IMR-90 (cell line): ENCODE results near the gene CLEC20A. TPM values are rescaled to one million over a fixed set of nuclear protein-coding genes. Genes with fewer than 3 reads are reported as not detected.

Source experiments
- ATAC-seq: fragments of 200-7000 bp; cut with Tn5 transposase; 2 replicates; pipeline ENCODE4 v1.9.1; 2020; ENCODE audit warnings: low read depth, mild to moderate bottlenecking, moderate library complexity
- BruUV-seq: library from RNA; stranded (reverse); fragments of 400-500 nt; replicated peaks from 2 replicates; lab custom pipeline; 2021; lab: Mats Ljungman, UMichigan
- CTCF ChIA-PET: fragments of 300-600 bp; formaldehyde crosslinking; extraction: SDS; loops from one replicate; lab custom pipeline; 2021; ENCODE audit warnings: antibody characterized with exemption; lab: Yijun Ruan, JAX
- POLR2A ChIA-PET: fragments of 300-600 bp; sonication (Branson Sonifier 250); formaldehyde crosslinking; loops from one replicate; lab custom pipeline; 2022; ENCODE audit warnings: antibody characterized with exemption; ENCODE audit not compliant: unreplicated experiment; lab: Charles Lee
- DNase-seq: peaks from one replicate; pipeline ENCODE4 v3.0.0; 2013
- H2AFZ ChIP-seq: replicated peaks from 2 replicates; pipeline ENCODE3; 2013; ENCODE audit warnings: low read length, mild to moderate bottlenecking; ENCODE audit not compliant: poor library complexity
- H2AK5ac ChIP-seq: 2 replicates; pipeline ENCODE4 v1.6.1; 2013; ENCODE audit warnings: low read depth, low read length, inconsistent platforms
- H2AK9ac ChIP-seq: replicated peaks from 2 replicates; pipeline ENCODE3; 2013; ENCODE audit warnings: mild to moderate bottlenecking, low read depth, low read length, moderate library complexity; ENCODE audit not compliant: poor library complexity
- H2BK120ac ChIP-seq: 2 replicates; pipeline ENCODE4 v1.6.1; 2013; ENCODE audit warnings: low read depth, low read length, inconsistent platforms
- H2BK15ac ChIP-seq: 3 replicates; pipeline ENCODE4 v1.6.1; 2013; ENCODE audit warnings: low read depth, low read length, inconsistent platforms
- H2BK20ac ChIP-seq: 2 replicates; pipeline ENCODE4 v1.6.1; 2013; ENCODE audit warnings: low read depth, mild to moderate bottlenecking, inconsistent platforms, low read length, moderate library complexity
- H2BK5ac ChIP-seq: 2 replicates; pipeline ENCODE4 v1.6.1; 2013; ENCODE audit warnings: mild to moderate bottlenecking, low read depth, low read length, inconsistent platforms; ENCODE audit not compliant: poor library complexity, severe bottlenecking
- H3K14ac ChIP-seq: replicated peaks from 2 replicates; pipeline ENCODE4 v1.6.1; 2013; ENCODE audit warnings: low read depth, low read length, inconsistent platforms
- H3K18ac ChIP-seq: 2 replicates; pipeline ENCODE4 v1.6.1; 2013; ENCODE audit warnings: low read depth, low read length, control low read depth
- H3K23ac ChIP-seq: 2 replicates; pipeline ENCODE4 v1.6.1; 2013; ENCODE audit warnings: low read depth, low read length, inconsistent platforms
- H3K27ac ChIP-seq: 2 replicates; pipeline ENCODE4 v1.5.1; 2013; ENCODE audit warnings: mild to moderate bottlenecking, control low read depth, low read length; ENCODE audit not compliant: insufficient read depth
- H3K27me3 ChIP-seq: 2 replicates; pipeline ENCODE4 v1.6.1; 2013; ENCODE audit warnings: low read length; ENCODE audit not compliant: control insufficient read depth, insufficient read depth
- H3K36me3 ChIP-seq: 2 replicates; pipeline ENCODE4 v1.6.1; 2013; ENCODE audit warnings: low read length, mixed read lengths; ENCODE audit not compliant: control insufficient read depth, insufficient read depth
- H3K4ac ChIP-seq: 2 replicates; pipeline ENCODE4 v1.6.1; 2013; ENCODE audit warnings: low read depth, low read length, inconsistent platforms
- H3K4me1 ChIP-seq: 2 replicates; pipeline ENCODE4 v1.6.1; 2013; ENCODE audit warnings: low read length, mixed read lengths; ENCODE audit not compliant: control insufficient read depth, insufficient read depth
- H3K4me2 ChIP-seq: 2 replicates; pipeline ENCODE4 v1.6.1; 2013; ENCODE audit warnings: low read depth, mild to moderate bottlenecking, control low read depth, low read length, moderate library complexity
- H3K4me3 ChIP-seq: 2 replicates; pipeline ENCODE4 v1.5.1; 2013; ENCODE audit warnings: low read depth, mild to moderate bottlenecking, control low read depth, low read length, moderate library complexity; ENCODE audit not compliant: insufficient read depth
- H3K56ac ChIP-seq: 2 replicates; pipeline ENCODE4 v1.6.1; 2013; ENCODE audit warnings: low read length, inconsistent platforms; ENCODE audit not compliant: insufficient read depth; ENCODE audit errors: extremely low read depth
- H3K79me1 ChIP-seq, 2 experiments: 2 replicates each; pipeline ENCODE4 v1.6.1; 2013; ENCODE audit warnings: low read length in 2 of 2, inconsistent platforms in 1 of 2, low read depth in 1 of 2
- H3K9ac ChIP-seq: 2 replicates; pipeline ENCODE4 v1.6.1; 2013; ENCODE audit warnings: low read depth, low read length, control low read depth
- H3K9me1 ChIP-seq: 2 replicates; pipeline ENCODE4 v1.6.1; 2013; ENCODE audit warnings: low read length, inconsistent platforms; ENCODE audit not compliant: insufficient read depth
- H3K9me3 ChIP-seq: 2 replicates; pipeline ENCODE4 v1.6.1; 2013; ENCODE audit warnings: low read length; ENCODE audit not compliant: control insufficient read depth, insufficient read depth
- H4K20me1 ChIP-seq: 2 replicates; pipeline ENCODE4 v1.6.1; 2013; ENCODE audit warnings: low read length, inconsistent platforms; ENCODE audit not compliant: insufficient read depth
- H4K5ac ChIP-seq: 2 replicates; pipeline ENCODE4 v1.6.1; 2013; ENCODE audit warnings: mild to moderate bottlenecking, low read depth, low read length, control low read depth
- H4K8ac ChIP-seq, 2 experiments: 2 replicates each; pipeline ENCODE4 v1.6.1; 2013; ENCODE audit warnings: low read depth in 2 of 2, low read length in 2 of 2, control low read depth in 1 of 2, inconsistent platforms in 1 of 2
- H4K91ac ChIP-seq: 2 replicates; pipeline ENCODE4 v1.6.1; 2013; ENCODE audit warnings: low read depth, low read length, inconsistent platforms; ENCODE audit not compliant: insufficient read depth
- CHD1 ChIP-seq: IDR thresholded peaks from 2 replicates; pipeline ENCODE4 v1.6.1; 2012; ENCODE audit warnings: low read depth, low read length, improper control_type of control experiment
- FOS ChIP-seq: fragments of 150-350 bp; IDR thresholded peaks from 2 replicates; pipeline ENCODE4 v1.6.1; 2016; ENCODE audit warnings: low read depth, low read length
- MAZ ChIP-seq: IDR thresholded peaks from 2 replicates; pipeline ENCODE4 v1.6.1; 2012; ENCODE audit warnings: low read depth, mild to moderate bottlenecking, low read length, improper control_type of control experiment, moderate library complexity, borderline replicate concordance
- MXI1 ChIP-seq: IDR thresholded peaks from 2 replicates; pipeline ENCODE4 v1.6.1; 2012; ENCODE audit warnings: low read depth, mild to moderate bottlenecking, low read length, moderate library complexity, borderline replicate concordance
- POLR2A ChIP-seq: IDR thresholded peaks from 2 replicates; pipeline ENCODE4 v1.6.1; 2012; ENCODE audit warnings: mild to moderate bottlenecking, low read depth, low read length
- RCOR1 ChIP-seq: IDR thresholded peaks from 2 replicates; pipeline ENCODE4 v1.6.1; 2012; ENCODE audit warnings: mild to moderate bottlenecking, low read length, improper control_type of control experiment; ENCODE audit not compliant: insufficient replicate concordance
- SMC3 ChIP-seq: fragments of 150-350 bp; IDR thresholded peaks from 2 replicates; pipeline ENCODE4 v1.6.1; 2016; ENCODE audit warnings: low read depth, mild to moderate bottlenecking, antibody characterized with exemption, low read length, moderate library complexity
- WGBS, 2 experiments: methylation state at CpG; one replicate each; pipeline versions ENCODE4 v1.1.5 to v1.1.7; 2013; ENCODE audit warnings: missing lambda C conversion rate in 2 of 2; ENCODE audit not compliant: insufficient read length in 1 of 2; ENCODE audit errors: extremely low coverage in 2 of 2; 5-methylcytosine and 5-hydroxymethylcytosine counted together
- dilution Hi-C: fragments of 300-500 bp; cut with HindIII; formaldehyde crosslinking; loops from one replicate; pipeline ENCODE4 v1.14.3; 2018; ENCODE audit warnings: low sequenced_read_pairs; ENCODE audit not compliant: unreplicated experiment
- in situ Hi-C: fragments of 300-500 bp; cut with MboI; formaldehyde crosslinking; loops from 3 replicates; pipeline ENCODE4 v1.14.3; 2019; ENCODE audit warnings: low sequenced_read_pairs, inconsistent platforms, mixed read lengths
- intact Hi-C: fragments of 100-400 bp; cut with micrococcal nuclease; formaldehyde crosslinking; loops from 2 replicates; pipeline ENCODE4 v1.10.0; 2022
- polyA plus RNA-seq, 3 experiments: library from polyadenylated mRNA; depleted of rRNA; stranded (reverse); fragments of >200 nt; gene quantifications; 2 replicates each; pipeline ENCODE4 v1.2.3, GENCODE V29; 2012; ENCODE audit warnings: low replicate concordance in 1 of 3
- total RNA-seq: library from RNA; depleted of rRNA; stranded (reverse); fragments of >200 nt; gene quantifications from 2 replicates; pipeline ENCODE4 v1.2.3, GENCODE V29; 2012
- TF ChIP-seq, protein P1 (sequence below): conservative IDR thresholded peaks from 2 replicates; pipeline ENCODE4 v1.5.1; 2012; ENCODE audit warnings: mild to moderate bottlenecking, low read depth, low read length, improper control_type of control experiment

The CLEC20A gene
- total and polyA plus RNA-seq, 2 of the 4 experiments (the other 2 are of a cell fraction) = not detected

DNA sequence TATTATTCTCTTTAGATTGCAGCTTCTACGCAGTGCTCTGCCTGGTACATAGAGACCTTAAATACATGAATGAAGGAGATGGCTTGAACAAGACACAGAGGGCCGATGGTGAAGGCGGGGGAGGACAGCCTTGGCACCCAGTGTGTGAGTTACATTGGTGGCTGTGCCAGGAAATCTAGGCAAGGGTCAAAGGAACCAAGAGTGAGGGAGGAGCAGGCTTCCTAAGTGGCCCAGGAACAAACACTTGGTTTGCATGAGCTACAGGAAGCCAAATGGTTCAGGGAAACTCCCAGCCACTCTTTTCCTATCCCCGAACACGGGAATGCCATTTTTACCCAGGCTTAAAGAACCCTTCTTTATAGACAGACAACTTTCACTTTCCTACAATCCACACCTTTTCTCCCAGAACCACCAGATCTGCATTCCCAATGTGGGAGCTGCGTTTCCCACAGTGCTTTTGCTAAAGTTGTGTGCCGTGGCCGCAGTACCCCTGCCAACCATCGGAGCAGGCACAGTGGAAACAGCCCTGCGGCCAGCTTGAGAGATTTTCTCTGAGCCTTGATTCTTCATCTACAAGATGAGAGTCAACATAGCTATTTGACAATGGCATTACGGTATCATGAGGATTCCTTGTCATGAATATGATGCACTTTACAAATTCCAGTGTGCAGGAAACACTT is 3.5 kb upstream of the CLEC20A start:
- ChIA-PET POLR2A (no interaction called here), CTCF (interaction anchor here (0.8 to 1.4 kb wide), 5 partner anchors 13 to 190 kb away, joined by 3 to 4 read pairs (median 4); partner anchors contain the start of gene TEX35)
- H3K27me3 ChIP-seq = peaks cover 5% of the 10 kb centered on the region; the same call in 1 of the 2 replicates
- H3K14ac ChIP-seq = no peak overlapping the region
- H3K27ac ChIP-seq = no peak overlapping the region
- dilution Hi-C loops = no loop called here
- H3K9ac ChIP-seq = no peak overlapping the region
- H4K91ac ChIP-seq = no peak overlapping the region
- no peak overlapping the region for H2BK20ac ChIP-seq
- H3K4me1 ChIP-seq = no peaks in the 10 kb centered on the region
- H2AK5ac ChIP-seq = no peak overlapping the region
- no peak overlapping the region for H4K8ac ChIP-seq
- in situ Hi-C loops = loop anchor here (10.0 kb wide), 1 partner anchor 195 kb away; no protein-coding TSS in a partner anchor
- H3K56ac ChIP-seq = no peak overlapping the region
- ATAC-seq (no peak), DNase-seq (no peak)
- 93% methylated on average over 9 of the region's 11 CpGs; no CpG with 5 or more reads in 1 of the 2 experiments for WGBS, 2 experiments
- peaks cover 4% of the 10 kb centered on the region; the same call in 1 of the 2 replicates for H3K9me1 ChIP-seq
- H3K79me1 ChIP-seq = no peaks in the 10 kb centered on the region
- TF ChIP-seq, protein P1, sequence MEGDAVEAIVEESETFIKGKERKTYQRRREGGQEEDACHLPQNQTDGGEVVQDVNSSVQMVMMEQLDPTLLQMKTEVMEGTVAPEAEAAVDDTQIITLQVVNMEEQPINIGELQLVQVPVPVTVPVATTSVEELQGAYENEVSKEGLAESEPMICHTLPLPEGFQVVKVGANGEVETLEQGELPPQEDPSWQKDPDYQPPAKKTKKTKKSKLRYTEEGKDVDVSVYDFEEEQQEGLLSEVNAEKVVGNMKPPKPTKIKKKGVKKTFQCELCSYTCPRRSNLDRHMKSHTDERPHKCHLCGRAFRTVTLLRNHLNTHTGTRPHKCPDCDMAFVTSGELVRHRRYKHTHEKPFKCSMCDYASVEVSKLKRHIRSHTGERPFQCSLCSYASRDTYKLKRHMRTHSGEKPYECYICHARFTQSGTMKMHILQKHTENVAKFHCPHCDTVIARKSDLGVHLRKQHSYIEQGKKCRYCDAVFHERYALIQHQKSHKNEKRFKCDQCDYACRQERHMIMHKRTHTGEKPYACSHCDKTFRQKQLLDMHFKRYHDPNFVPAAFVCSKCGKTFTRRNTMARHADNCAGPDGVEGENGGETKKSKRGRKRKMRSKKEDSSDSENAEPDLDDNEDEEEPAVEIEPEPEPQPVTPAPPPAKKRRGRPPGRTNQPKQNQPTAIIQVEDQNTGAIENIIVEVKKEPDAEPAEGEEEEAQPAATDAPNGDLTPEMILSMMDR = peak; percentile 22; the same call in 1 of the 2 replicates
- no peak for TF ChIP-seq POLR2A
- TF ChIP-seq CHD1 = no peak
- no peak for TF ChIP-seq SMC3
- TF ChIP-seq RCOR1 = no peak
- TF ChIP-seq MXI1 = no peak
- TF ChIP-seq FOS = no peak
- no peak for TF ChIP-seq MAZ
- no TSS peak for BruUV-seq
- H3K4ac ChIP-seq = no peak overlapping the region
- no peaks in the 10 kb centered on the region for H3K9me3 ChIP-seq
- H4K20me1 ChIP-seq = no peaks in the 10 kb centered on the region
- intact Hi-C loops = loop anchor here (5.0 to 10.0 kb wide), 2 partner anchors 188 to 475 kb away; no protein-coding TSS in a partner anchor
- no peak overlapping the region for H2BK120ac ChIP-seq
- no peak overlapping the region for H2AFZ ChIP-seq
- H2BK15ac ChIP-seq = no peak overlapping the region
- no peak overlapping the region for H3K4me3 ChIP-seq
- H2AK9ac ChIP-seq = no peak overlapping the region
- no peak overlapping the region for H3K4me2 ChIP-seq
- H2BK5ac ChIP-seq = no peak overlapping the region
- H3K18ac ChIP-seq = no peak overlapping the region
- H3K23ac ChIP-seq = no peak overlapping the region
- H3K36me3 ChIP-seq = no peaks in the 10 kb centered on the region
- H4K5ac ChIP-seq = no peak overlapping the region
